PC-9 (cell line): ENCODE results near the gene UTRN. TPM values are rescaled to one million over a fixed set of nuclear protein-coding genes. Genes with fewer than 3 reads are reported as not detected.

ENCODE experiments used
- BruUV-seq: library from RNA; stranded (reverse); fragments of 400-500 nt; replicated peaks from 2 replicates; lab custom pipeline; 2021; lab: Mats Ljungman, UMichigan
- CTCF ChIA-PET: fragments of 300-600 bp; sonication (Branson Sonifier 250); formaldehyde crosslinking; loops from one replicate; lab custom pipeline; 2022; ENCODE audit warnings: antibody characterized with exemption; lab: Charles Lee
- POLR2A ChIA-PET: fragments of 300-600 bp; sonication (Branson Sonifier 250); formaldehyde crosslinking; loops from one replicate; lab custom pipeline; 2022; ENCODE audit warnings: antibody characterized with exemption; ENCODE audit not compliant: unreplicated experiment; lab: Charles Lee
- DNase-seq, 2 experiments: peaks; one replicate each; pipeline versions ENCODE4 v3.0.0 to v3.0.0-alpha.2; 2015 to 2022; ENCODE audit warnings: mixed read lengths in 1 of 2
- H2AFZ ChIP-seq: fragments of 200-600 bp; sonication (generic); 2 replicates; pipeline ENCODE4 v1.8.1; 2017; ENCODE audit warnings: antibody characterized with exemption
- H3F3A ChIP-seq: fragments of 200-600 bp; sonication (generic); 2 replicates; pipeline ENCODE4 v1.8.1; 2017; ENCODE audit warnings: antibody characterized with exemption, mild to moderate bottlenecking, low read depth; ENCODE audit not compliant: insufficient read depth
- H3K27ac ChIP-seq: fragments of 200-600 bp; sonication (generic); 2 replicates; pipeline ENCODE4 v1.6.1; 2016; ENCODE audit warnings: mixed run types
- H3K27me3 ChIP-seq: fragments of 200-600 bp; sonication (generic); 2 replicates; pipeline ENCODE4 v1.6.1; 2016; ENCODE audit warnings: low read depth, mixed run types; ENCODE audit not compliant: insufficient read depth
- H3K36me3 ChIP-seq: fragments of 200-600 bp; sonication (generic); 2 replicates; pipeline ENCODE4 v1.6.1; 2016; ENCODE audit warnings: low read depth, mixed run types
- H3K4me1 ChIP-seq: fragments of 200-600 bp; sonication (generic); replicated peaks from 2 replicates; pipeline ENCODE4 v1.6.1; 2016; ENCODE audit warnings: mixed run types; ENCODE audit not compliant: insufficient read depth
- H3K4me2 ChIP-seq: fragments of 200-600 bp; sonication (generic); 2 replicates; pipeline ENCODE4 v1.6.1; 2017; ENCODE audit warnings: mixed run types
- H3K4me3 ChIP-seq: fragments of 200-600 bp; sonication (generic); 2 replicates; pipeline ENCODE4 v1.6.1; 2016; ENCODE audit warnings: mixed run types
- H3K79me2 ChIP-seq: fragments of 200-600 bp; sonication (generic); 2 replicates; pipeline ENCODE4 v1.6.1; 2017; ENCODE audit warnings: low read depth, mixed run types
- H3K9me2 ChIP-seq: fragments of 200-600 bp; sonication (generic); 2 replicates; pipeline ENCODE4 v1.8.1; 2017; ENCODE audit warnings: mild to moderate bottlenecking; ENCODE audit not compliant: insufficient read depth
- H3K9me3 ChIP-seq: fragments of 200-600 bp; sonication (generic); 2 replicates; pipeline ENCODE4 v1.8.1; 2016; ENCODE audit warnings: low read depth; ENCODE audit not compliant: insufficient read depth
- H4K20me1 ChIP-seq: fragments of 200-600 bp; sonication (generic); 2 replicates; pipeline ENCODE4 v1.8.1; 2017; ENCODE audit not compliant: insufficient read depth
- CTCF ChIP-seq: fragments of 200-600 bp; sonication (generic); conservative IDR thresholded peaks from 2 replicates; pipeline ENCODE4 v1.6.1; 2017; ENCODE audit warnings: mixed run types, antibody characterized with exemption, mild to moderate bottlenecking, moderate library complexity
- EZH2 ChIP-seq: fragments of 200-600 bp; sonication (generic); IDR thresholded peaks from 2 replicates; pipeline ENCODE4 v1.8.0; 2017; ENCODE audit warnings: antibody characterized with exemption, low read depth
- intact Hi-C: fragments of 100-400 bp; cut with micrococcal nuclease; formaldehyde crosslinking; loops from one replicate; pipeline ENCODE4 v1.10.0; 2022; ENCODE audit not compliant: unreplicated experiment
- total RNA-seq: library from RNA; stranded (reverse); gene quantifications from 2 replicates; pipeline ENCODE4 v1.2.3, GENCODE V29; 2021

The UTRN gene
- total RNA-seq, 1 experiment from 2014 or later: 125 TPM

- ChIA-PET CTCF (no interaction called here), POLR2A (no interaction called here)
- peaks cover 4% of the 10 kb centered on the region; the same call in 1 of the 2 replicates for H3K9me2 ChIP-seq
- no peak for DNase-seq
- TF ChIP-seq CTCF: no peak
- TF ChIP-seq EZH2: no peak
- no peaks in the 10 kb centered on the region for H3K27me3 ChIP-seq
- peaks cover 79% of the 10 kb centered on the region for H3K79me2 ChIP-seq
- no TSS peak for BruUV-seq
- H4K20me1 ChIP-seq: no peaks in the 10 kb centered on the region
- peak overlapping the region; percentile 68 for H3K4me3 ChIP-seq
- intact Hi-C loops: no loop called here
- no peaks in the 10 kb centered on the region for H3K36me3 ChIP-seq
- no peak overlapping the region for H2AFZ ChIP-seq
- peaks cover 17% of the 10 kb centered on the region for H3F3A ChIP-seq
- H3K9me3 ChIP-seq: no peaks in the 10 kb centered on the region
- H3K4me1 ChIP-seq: peaks cover 35% of the 10 kb centered on the region
- H3K4me2 ChIP-seq: peak overlapping the region; percentile 94
- peak overlapping the region; percentile 78 for H3K27ac ChIP-seq
These were observed 47.0 kb downstream of the UTRN start for GRCh38 chr6:144332177-144332576.

DNA sequence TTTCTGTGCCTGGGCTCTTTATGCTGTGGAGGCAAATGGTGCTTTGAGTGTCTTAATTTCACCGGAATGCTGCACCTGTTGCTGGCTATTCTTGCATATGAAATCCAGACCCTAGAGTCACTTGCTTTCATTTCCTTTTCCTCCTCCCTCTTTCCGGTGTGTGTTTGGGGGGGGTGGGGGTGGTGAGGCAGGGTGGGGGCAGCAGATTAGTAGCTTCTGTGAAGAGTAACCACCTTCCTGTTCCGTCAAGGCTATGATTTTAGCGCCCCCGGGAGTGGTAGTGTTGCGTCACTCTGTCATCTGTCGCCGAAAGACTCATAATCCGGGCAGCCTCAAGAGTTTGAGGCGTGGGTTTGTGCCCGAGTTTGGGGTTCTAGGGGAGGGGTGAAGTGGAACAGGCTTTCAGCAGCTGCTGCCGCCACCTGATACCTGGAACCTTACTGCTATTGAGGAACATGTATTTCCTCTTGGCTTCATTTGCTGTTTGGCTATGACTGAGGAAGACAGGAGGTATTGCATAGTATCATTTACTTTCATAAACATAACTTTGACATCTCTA, 49.1 kb downstream of the UTRN start:
- intact Hi-C loops: no loop called here
- no peak overlapping the region for H3K4me3 ChIP-seq
- no peaks in the 10 kb centered on the region for H3K9me3 ChIP-seq
- no peak overlapping the region for H3K4me2 ChIP-seq
- H3K79me2 ChIP-seq: peaks cover 81% of the 10 kb centered on the region
- H2AFZ ChIP-seq: no peak overlapping the region
- BruUV-seq: no TSS peak
- no peaks in the 10 kb centered on the region for H3K36me3 ChIP-seq
- H3K27ac ChIP-seq: no peak overlapping the region
- H3K27me3 ChIP-seq: no peaks in the 10 kb centered on the region
- ChIA-PET POLR2A (no interaction called here), CTCF (no interaction called here)
- DNase-seq: no peak
- H3K9me2 ChIP-seq: peaks cover 4% of the 10 kb centered on the region; the same call in 1 of the 2 replicates
- H3K4me1 ChIP-seq: peaks cover 29% of the 10 kb centered on the region
- TF ChIP-seq EZH2 (no peak), CTCF (no peak)
- peaks cover 17% of the 10 kb centered on the region for H3F3A ChIP-seq
- no peaks in the 10 kb centered on the region for H4K20me1 ChIP-seq

Other genes with a start within 250 kb of the UTRN start
- 125 and 127 TPM in 2 replicates for gene SF3B5, start 189.8 kb upstream of the UTRN start, total RNA-seq
- gene STX11, start 134.8 kb upstream of the UTRN start, total RNA-seq: 0.17 and 0.40 TPM in 2 replicates